Ecto neural progenitor cell (in vitro differentiated cells): Measurements from ENCODE around the gene PITPNM3.
A peak's percentile ranks its signal among the peaks of the same experiment; 100 is the strongest.

ENCODE experiments used
- DNase-seq: peaks from one replicate; pipeline ENCODE4 v3.0.0-alpha.2; 2018; ENCODE audit warnings: low spot score

Gene PITPNM3

DNA sequence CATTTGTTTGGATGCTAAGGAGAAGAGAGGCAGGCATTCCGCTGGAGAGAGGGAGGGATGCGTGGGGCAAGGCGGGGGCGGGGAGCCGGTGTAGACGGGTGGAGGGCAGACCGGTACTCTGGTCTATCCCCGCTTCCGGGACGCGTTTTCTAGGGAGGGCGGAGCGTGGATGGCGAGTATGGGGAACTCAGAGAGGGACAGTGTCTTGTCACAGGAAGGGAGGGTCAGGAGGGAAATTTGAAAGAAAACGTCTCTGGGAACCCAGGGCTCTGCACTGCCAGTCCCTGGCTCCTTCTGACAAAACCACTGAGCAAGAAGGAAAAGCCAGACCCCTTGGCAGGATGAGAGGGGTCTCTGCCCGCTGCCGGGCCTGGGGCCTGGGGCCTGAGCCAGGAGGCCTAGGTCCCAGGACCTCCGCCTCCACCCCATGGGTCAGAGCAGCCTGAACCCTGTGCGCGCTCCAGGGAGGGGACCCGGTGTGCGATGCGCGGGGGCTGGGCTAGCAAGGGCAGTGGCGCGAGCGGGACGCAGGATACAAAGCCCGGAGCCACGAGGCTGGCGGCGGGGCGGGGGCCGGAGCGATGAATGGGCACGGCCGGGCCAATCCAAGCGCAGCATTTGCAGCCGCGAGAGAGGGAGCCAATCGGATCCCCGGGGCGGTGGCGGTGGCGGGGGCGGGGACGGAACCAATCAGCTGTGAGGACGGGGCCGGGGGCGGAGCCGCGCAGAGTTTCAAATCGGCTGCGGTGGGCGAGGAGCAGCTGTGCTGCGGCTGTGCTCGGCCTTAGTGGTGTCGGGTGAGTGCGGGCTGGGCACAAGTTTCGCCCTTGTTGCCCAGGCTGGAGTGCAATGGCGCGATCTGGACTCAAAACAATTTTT is 112.4 kb downstream of the PITPNM3 start, which contains the start of gene PIMREG:
TSS of gene PIMREG (plus strand) at position 764 of the 879 bp plus-strand sequence. CDS start 656 bp downstream, outside the sequence.
- DNase-seq = peak; percentile 100

DNA sequence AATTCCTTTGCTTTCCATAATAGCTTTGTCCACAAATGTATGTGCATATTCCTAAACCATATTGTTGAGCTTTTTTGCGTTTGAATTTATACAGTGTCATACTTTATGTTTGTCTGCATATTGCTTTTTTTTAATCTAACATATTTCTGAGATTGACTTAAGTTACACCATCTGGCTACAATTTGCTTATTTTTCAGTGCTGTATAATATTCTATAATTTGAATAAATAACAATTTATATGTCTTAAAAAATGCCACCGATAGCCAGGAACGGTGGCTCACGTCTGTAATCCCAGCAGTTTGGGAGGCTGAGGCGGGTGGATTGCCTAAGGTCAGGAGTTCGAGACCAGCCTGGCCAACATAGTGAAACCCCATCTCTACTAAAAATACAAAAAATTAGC is 113.6 kb downstream of the PITPNM3 start:
- no peak for DNase-seq

DNA sequence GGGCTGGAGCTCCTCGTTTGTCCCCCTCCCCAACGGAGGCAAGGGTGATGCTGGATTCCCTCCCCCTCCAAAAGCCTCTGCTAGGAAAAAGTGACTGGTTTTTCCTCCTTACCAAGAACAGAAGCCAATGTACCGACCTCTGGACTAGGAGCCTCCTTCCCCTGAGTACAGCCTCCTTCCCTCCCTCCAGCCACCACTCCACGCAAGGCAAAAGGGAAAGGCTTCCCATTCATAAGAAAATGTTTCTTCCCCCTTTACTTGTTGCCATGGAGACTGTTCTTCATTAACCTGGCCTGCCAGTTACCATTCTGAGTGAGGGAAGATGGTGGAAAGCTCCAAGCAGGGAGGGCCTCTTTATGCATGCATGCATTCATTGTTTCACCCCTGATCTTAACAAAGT is 116.4 kb downstream of the PITPNM3 start:
- DNase-seq = peak; percentile 63

DNA sequence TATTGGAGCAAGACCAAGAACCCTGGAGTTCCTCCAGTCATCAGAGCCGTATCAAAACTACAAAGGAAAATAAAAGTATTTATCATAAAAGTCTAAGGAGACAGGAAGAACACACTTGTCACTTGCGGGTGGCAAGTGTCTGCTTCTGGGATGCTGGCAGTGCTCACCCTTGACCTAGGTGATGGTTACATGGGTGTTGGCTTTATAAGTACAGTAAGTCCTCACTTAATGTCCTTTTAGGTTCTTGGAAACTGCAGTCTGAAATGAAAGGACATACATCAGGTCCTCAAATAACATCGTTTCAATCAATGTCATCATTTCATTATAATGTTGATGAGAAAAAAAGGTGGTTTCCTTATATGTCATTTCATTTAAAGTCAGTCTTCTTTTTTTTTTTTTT is 118.4 kb downstream of the PITPNM3 start:
- DNase-seq = no peak

DNA sequence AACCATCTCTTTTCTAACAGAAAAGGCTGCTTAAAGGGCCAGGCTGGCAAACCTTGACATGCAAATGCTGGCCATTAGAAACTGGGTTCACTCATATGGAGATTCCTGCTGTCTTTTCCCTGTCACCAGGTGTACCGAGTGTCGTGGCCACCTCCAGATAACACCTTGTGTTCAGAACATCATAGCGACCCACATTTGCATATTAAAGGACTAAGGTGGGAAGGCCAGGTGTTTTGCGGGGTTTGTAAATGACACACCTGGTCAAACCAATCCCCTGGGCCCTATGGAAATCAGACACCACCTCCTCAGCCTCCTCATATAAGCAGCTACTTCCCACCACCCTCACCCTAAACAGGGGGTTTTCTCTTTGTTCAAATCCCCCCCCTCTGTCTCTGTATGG is 118.9 kb downstream of the PITPNM3 start:
- no peak for DNase-seq

DNA sequence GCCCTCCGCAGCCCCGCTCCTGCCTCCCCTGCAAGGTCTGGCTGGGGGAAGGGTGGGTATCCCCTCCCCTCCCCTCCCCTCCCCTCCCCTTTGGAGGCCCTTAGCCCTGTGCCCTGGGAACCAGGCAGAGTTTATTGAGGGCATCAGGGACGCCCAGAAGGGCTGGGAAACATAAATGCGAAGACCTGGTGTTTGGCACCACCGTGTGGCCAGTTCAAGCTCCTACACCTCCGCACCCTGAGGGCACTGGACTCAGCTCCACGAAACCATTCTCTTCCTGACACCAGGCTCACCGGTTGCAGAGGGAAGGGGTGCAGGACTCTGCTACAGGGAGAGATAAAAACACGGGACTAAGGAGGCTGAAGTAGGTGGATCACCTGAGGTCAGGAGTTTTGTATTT is 120.4 kb downstream of the PITPNM3 start:
- DNase-seq = peak; percentile 89

- no peak for DNase-seq
These were observed 121.3 kb downstream of the PITPNM3 start, which contains the start of gene AIPL1 for GRCh38 chr17:6435051-6435450. Gene AIPL1, minus strand, starts transcription at chr17:6435121. Its CDS starts 17 bp downstream, at chr17:6435104.

- DNase-seq = no peak
These were observed 125.6 kb downstream of the PITPNM3 start for GRCh38 chr17:6430769-6431168.

DNA sequence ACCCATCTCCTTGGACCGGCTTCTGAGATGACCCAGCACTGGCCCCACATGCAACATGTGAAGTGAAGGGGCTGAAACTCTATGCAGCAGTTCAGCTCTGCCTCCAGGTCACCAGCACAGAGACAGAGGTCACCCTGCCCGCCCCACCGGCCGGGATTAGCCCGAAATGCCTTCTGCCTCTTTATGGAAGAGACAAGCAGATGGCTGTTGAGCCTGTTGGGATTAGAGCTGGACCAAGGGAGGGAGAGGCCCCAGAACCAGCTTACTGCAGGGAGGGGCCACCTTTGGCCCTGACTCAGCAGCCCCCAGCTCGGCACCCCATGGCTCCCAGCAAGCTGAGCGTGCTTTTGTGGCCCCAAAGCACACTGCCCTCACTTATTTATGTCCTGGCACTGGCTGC is 127.1 kb downstream of the PITPNM3 start:
- DNase-seq = peak; percentile 95

- DNase-seq = no peak
These were observed 128.0 kb downstream of the PITPNM3 start for GRCh38 chr17:6428207-6428965.

DNA sequence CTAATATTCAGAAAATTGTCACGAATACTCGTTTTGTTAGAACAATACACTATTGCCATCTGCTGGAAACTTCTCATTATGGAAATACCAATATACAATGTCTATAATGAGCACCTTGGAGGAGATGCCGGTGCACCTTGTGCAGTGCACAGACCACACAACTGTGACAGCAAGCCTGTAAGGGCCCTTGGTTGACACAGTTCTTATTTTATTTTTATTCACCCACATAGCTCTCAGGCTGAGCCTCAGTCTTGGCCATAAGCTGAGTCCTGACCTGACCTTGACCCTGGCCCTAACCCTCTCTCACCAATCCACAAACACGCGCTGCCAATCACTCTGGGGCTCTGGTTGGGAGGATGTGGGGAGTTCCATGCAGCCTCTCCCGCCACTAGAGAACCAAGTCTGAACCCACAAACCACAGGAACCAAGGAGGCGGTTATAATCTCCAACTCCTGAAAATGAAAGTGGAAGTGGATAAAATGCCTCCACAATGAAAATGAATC is 129.0 kb downstream of the PITPNM3 start:
- DNase-seq = peak; percentile 45

- DNase-seq = peak; percentile 44
These were observed 129.8 kb downstream of the PITPNM3 start for GRCh38 chr17:6426356-6427101.

DNA sequence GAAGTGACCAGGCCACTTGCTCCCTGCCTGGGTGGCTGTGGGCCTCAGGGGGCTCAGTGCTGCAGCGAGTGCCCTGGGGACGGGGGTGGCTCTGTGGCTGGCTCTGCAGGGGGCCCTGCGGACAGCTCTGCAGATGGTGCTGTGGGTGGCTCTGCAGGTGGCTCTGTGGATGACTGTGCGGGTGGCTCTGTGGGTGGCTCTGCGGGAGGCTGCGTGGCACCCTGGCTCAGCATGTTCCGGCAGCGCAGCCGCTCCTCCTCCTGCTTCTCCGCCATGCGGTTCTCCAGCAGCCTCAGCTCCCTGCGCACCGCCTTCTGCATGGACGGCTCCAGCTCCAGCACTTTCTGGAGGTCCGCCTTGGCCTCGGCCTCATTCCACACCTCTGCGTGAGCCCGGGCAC is 130.9 kb downstream of the PITPNM3 start:
- no peak for DNase-seq

DNA sequence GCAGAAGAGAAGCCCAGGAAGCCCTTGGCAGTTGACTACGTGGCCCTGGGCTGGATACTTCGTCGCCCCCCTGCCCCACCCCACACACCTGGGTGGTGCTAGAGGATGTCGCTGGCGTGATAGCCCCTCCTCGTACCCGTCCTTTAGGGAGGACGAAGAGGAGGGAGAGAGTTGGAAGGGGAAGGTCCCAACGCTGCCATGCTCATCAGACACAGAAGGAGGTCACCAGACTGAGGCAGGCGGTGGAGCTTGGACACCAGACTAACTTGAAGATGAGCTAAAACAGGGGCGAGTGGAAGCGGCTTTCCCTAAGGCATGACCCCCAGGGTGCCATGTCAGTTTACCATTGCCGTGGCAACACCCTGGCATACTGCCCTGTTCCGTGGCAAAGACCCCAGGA is 132.4 kb downstream of the PITPNM3 start:
- no peak for DNase-seq

GRCh38 chr17:6422654-6423241 is 133.6 kb downstream of the PITPNM3 start:
- DNase-seq = no peak

GRCh38 chr17:6421700-6422604 is 134.4 kb downstream of the PITPNM3 start:
- peak; percentile 96 for DNase-seq

- DNase-seq = peak; percentile 76
These were observed 136.1 kb downstream of the PITPNM3 start for GRCh38 chr17:6420173-6420641.

DNA sequence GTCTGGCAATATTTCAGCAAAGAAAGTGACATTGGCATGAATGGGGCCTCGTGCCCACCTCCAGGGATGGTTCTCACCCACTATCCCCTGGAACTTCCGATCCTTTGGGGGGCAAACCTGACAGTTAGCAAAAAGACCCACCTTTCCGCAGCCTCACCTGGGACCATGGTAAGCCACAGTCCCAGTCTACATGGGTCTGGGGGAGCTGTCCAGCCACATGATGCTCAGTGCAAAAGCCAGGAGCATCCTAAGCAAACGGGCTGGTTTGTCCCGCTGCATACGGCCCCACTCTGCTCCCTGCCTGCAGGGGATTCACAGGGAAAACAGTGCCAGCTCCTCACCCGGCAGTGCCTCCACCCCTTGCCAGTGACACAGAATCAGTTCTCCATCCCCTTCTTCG is 140.7 kb downstream of the PITPNM3 start:
- no peak for DNase-seq

- DNase-seq = no peak
These were observed 143.3 kb downstream of the PITPNM3 start for GRCh38 chr17:6413065-6413464.

DNA sequence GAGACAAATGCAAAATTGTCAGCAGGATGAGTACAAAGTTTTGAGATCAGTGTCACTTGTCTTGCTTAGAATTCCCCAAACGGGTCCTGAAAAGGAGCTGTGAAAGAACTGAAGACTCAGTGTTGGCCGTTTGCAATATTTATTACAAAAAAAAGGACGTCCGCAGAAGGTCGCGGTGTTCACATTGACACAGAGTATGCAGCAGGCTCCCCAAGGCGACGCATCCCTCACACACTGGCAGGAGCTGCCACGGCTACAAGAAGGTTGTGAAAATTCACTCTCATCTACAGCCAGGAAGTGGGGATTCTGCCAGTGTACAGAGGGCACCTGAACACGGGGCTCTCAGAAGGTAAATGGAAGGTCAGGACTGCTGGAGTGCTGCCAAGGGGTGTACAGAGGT is 147.6 kb downstream of the PITPNM3 start:
- DNase-seq = no peak
